HCEC 1CT (cell line): ENCODE results near the gene DUSP5.

Source experiments
- DNase-seq: peaks from one replicate; pipeline ENCODE4 v3.0.0-alpha.2; 2017

DUSP5 gene

GRCh38 chr10:110481919-110482318 lies 15.8 kb upstream of the DUSP5 start:
- DNase-seq: peak; percentile 66

- no peak for DNase-seq
Observed at GRCh38 chr10:110483633-110484032, 14.1 kb upstream of the DUSP5 start.

GRCh38 chr10:110485541-110485940 lies 12.2 kb upstream of the DUSP5 start:
- no peak for DNase-seq

- DNase-seq: no peak
Observed at GRCh38 chr10:110486680-110487410, 10.9 kb upstream of the DUSP5 start.

- peak; percentile 65 for DNase-seq
Observed at GRCh38 chr10:110487411-110488331, 10.0 kb upstream of the DUSP5 start.

GRCh38 chr10:110488332-110488681 lies 9.4 kb upstream of the DUSP5 start:
- no peak for DNase-seq

GRCh38 chr10:110488940-110489339 lies 8.8 kb upstream of the DUSP5 start:
- no peak for DNase-seq

GRCh38 chr10:110490640-110491039 lies 7.1 kb upstream of the DUSP5 start:
- no peak for DNase-seq

GRCh38 chr10:110491346-110491745 lies 6.4 kb upstream of the DUSP5 start:
- peak; percentile 85 for DNase-seq

- no peak for DNase-seq
Observed at GRCh38 chr10:110492069-110492822, 5.5 kb upstream of the DUSP5 start.

- no peak for DNase-seq
Observed at GRCh38 chr10:110493832-110494426, 3.8 kb upstream of the DUSP5 start.

GRCh38 chr10:110494532-110494931 lies 3.2 kb upstream of the DUSP5 start:
- no peak for DNase-seq

- DNase-seq: peak; percentile 83
Observed at GRCh38 chr10:110495731-110496552, 1.8 kb upstream of the DUSP5 start.

- DNase-seq: peak; percentile 69
Observed at GRCh38 chr10:110496553-110497437, 912 bp upstream of the DUSP5 start.

GRCh38 chr10:110498087-110498981 lies 627 bp downstream of the DUSP5 start:
- DNase-seq: peak; percentile 58

- DNase-seq: peak; percentile 72
Observed at GRCh38 chr10:110498982-110499795, 1.5 kb downstream of the DUSP5 start.

- DNase-seq: no peak
Observed at GRCh38 chr10:110499796-110500514, 2.2 kb downstream of the DUSP5 start.

- peak; percentile 80 for DNase-seq
Observed at GRCh38 chr10:110500515-110500905, 2.8 kb downstream of the DUSP5 start.
